GM19372 (cell line): Measurements from ENCODE around the gene CENPC.

Experiments
- ATAC-seq: cut with Tn5 transposase; IDR thresholded peaks from one replicate; pipeline ENCODE4 v1.9.1; 2021; ENCODE audit warnings: mild to moderate bottlenecking, low read depth, moderate library complexity; ENCODE audit not compliant: unreplicated experiment

The CENPC gene

GRCh38 chr4:67545199-67546003 is at the start of gene CENPC:
CENPC (minus strand) TSS chr4:67545503; CDS start chr4:67545355, 148 bp downstream.
- peak; percentile 92 for ATAC-seq

GRCh38 chr4:67593741-67594175 is 48.5 kb upstream of the CENPC start:
- no peak for ATAC-seq

GRCh38 chr4:67587156-67587555 is 41.9 kb upstream of the CENPC start:
- no peak for ATAC-seq

- ATAC-seq: no peak
Measured at GRCh38 chr4:67584496-67584895, 39.2 kb upstream of the CENPC start.

- no peak for ATAC-seq
Measured at GRCh38 chr4:67581913-67582312, 36.6 kb upstream of the CENPC start.

GRCh38 chr4:67581208-67581857 is 36.0 kb upstream of the CENPC start:
- peak; percentile 49 for ATAC-seq

GRCh38 chr4:67580577-67580976 is 35.3 kb upstream of the CENPC start:
- no peak for ATAC-seq

GRCh38 chr4:67576538-67576937 is 31.2 kb upstream of the CENPC start:
- no peak for ATAC-seq

- no peak for ATAC-seq
Measured at GRCh38 chr4:67576059-67576466, 30.8 kb upstream of the CENPC start.

- peak; percentile 94 for ATAC-seq
Measured at GRCh38 chr4:67575232-67576058, 30.1 kb upstream of the CENPC start.

- no peak for ATAC-seq
Measured at GRCh38 chr4:67573193-67573592, 27.9 kb upstream of the CENPC start.

- no peak for ATAC-seq
Measured at GRCh38 chr4:67571975-67572374, 26.7 kb upstream of the CENPC start.

- ATAC-seq: no peak
Measured at GRCh38 chr4:67570537-67570936, 25.2 kb upstream of the CENPC start.

- ATAC-seq: no peak
Measured at GRCh38 chr4:67568820-67569219, 23.5 kb upstream of the CENPC start.

- no peak for ATAC-seq
Measured at GRCh38 chr4:67566335-67566734, 21.0 kb upstream of the CENPC start.

GRCh38 chr4:67565284-67565683 is 20.0 kb upstream of the CENPC start:
- no peak for ATAC-seq

GRCh38 chr4:67558493-67558892 is 13.2 kb upstream of the CENPC start, which contains the start of gene STAP1:
STAP1 (plus strand) TSS chr4:67558727; CDS start chr4:67558810, 83 bp downstream.
- ATAC-seq: peak; percentile 66

GRCh38 chr4:67556436-67556835 is 11.1 kb upstream of the CENPC start:
- no peak for ATAC-seq

- ATAC-seq: no peak
Measured at GRCh38 chr4:67555447-67555846, 10.1 kb upstream of the CENPC start.

GRCh38 chr4:67554096-67554495 is 8.8 kb upstream of the CENPC start:
- no peak for ATAC-seq
